GM18861 (cell line): ENCODE data around the gene NLRX1.
"Not testable (repeated sequence)": the region's sequence is repeated elsewhere in the genome, so short reads cannot be mapped to it uniquely, and the experiment has no call there.

Experiments used
- ATAC-seq: cut with Tn5 transposase; IDR thresholded peaks from one replicate; pipeline ENCODE4 v1.9.1; 2021; ENCODE audit not compliant: unreplicated experiment

The NLRX1 gene

GRCh38 chr11:119168471-119169281, at the start of gene NLRX1:
NLRX1 (plus strand) TSS chr11:119168725; CDS start chr11:119171404, 2,679 bp downstream.
- ATAC-seq, result peak; percentile 84

GRCh38 chr11:119118946-119119345, 49.6 kb upstream of the NLRX1 start:
- ATAC-seq, result no peak

- no peak for ATAC-seq
Observed at GRCh38 chr11:119120639-119121007, 47.9 kb upstream of the NLRX1 start.

GRCh38 chr11:119121008-119121810, 47.3 kb upstream of the NLRX1 start, which contains the start of gene HINFP:
HINFP (plus strand) TSS chr11:119121580; CDS start chr11:119126945, 5,365 bp downstream.
- peak; percentile 94 for ATAC-seq

GRCh38 chr11:119121811-119122124, 46.8 kb upstream of the NLRX1 start:
- ATAC-seq, result no peak

- ATAC-seq, result no peak
Observed at GRCh38 chr11:119125821-119126220, 42.7 kb upstream of the NLRX1 start.

- ATAC-seq, result no peak
Observed at GRCh38 chr11:119126675-119127268, 41.8 kb upstream of the NLRX1 start.

GRCh38 chr11:119130662-119131061, 37.9 kb upstream of the NLRX1 start:
- ATAC-seq, result no peak

GRCh38 chr11:119134389-119134978, 34.0 kb upstream of the NLRX1 start:
- no peak for ATAC-seq

- not testable (repeated sequence) for ATAC-seq
Observed at GRCh38 chr11:119139276-119139675, 29.2 kb upstream of the NLRX1 start.

- no peak for ATAC-seq
Observed at GRCh38 chr11:119144825-119145486, 23.6 kb upstream of the NLRX1 start.

- ATAC-seq, result no peak
Observed at GRCh38 chr11:119145551-119145950, 23.0 kb upstream of the NLRX1 start.

GRCh38 chr11:119147604-119148333, 20.8 kb upstream of the NLRX1 start:
- ATAC-seq, result no peak

GRCh38 chr11:119148720-119149017, 19.9 kb upstream of the NLRX1 start:
- no peak for ATAC-seq

- no peak for ATAC-seq
Observed at GRCh38 chr11:119149018-119149785, 19.3 kb upstream of the NLRX1 start, which contains the start of gene ABCG4. ABCG4 (plus strand) TSS chr11:119149052; CDS start chr11:119149966, 914 bp downstream.

- ATAC-seq, result no peak
Observed at GRCh38 chr11:119149786-119150275, 18.7 kb upstream of the NLRX1 start.

GRCh38 chr11:119152043-119152442, 16.5 kb upstream of the NLRX1 start:
- no peak for ATAC-seq

GRCh38 chr11:119152604-119153003, 15.9 kb upstream of the NLRX1 start:
- ATAC-seq, result no peak

- no peak for ATAC-seq
Observed at GRCh38 chr11:119153049-119153818, 15.3 kb upstream of the NLRX1 start.
